K562 (cell line): ENCODE measurements around the gene ARMC12. TPM values are rescaled to one million over a fixed set of nuclear protein-coding genes. Genes with fewer than 3 reads are reported as not detected.

Experiments
- ATF4 ChIP-seq: fragments of 450-650 bp; formaldehyde crosslinking; IDR thresholded peaks from 2 replicates; pipeline ENCODE4 v1.4.0; 2022; ENCODE audit warnings: mild to moderate bottlenecking, moderate library complexity
- BCLAF1 ChIP-seq, 2 experiments: fragments of 450-650 bp in 1 of 2; IDR thresholded peaks; 2 replicates each; pipeline ENCODE4 v1.6.1; 2011 to 2017; ENCODE audit warnings: low read depth in 2 of 2, antibody characterized with exemption in 1 of 2, borderline replicate concordance in 1 of 2, low read length in 1 of 2, mild to moderate bottlenecking in 1 of 2, mixed read lengths in 1 of 2; ENCODE audit not compliant: control insufficient read depth in 1 of 2
- C11orf30 ChIP-seq: fragments of 450-650 bp; IDR thresholded peaks from 2 replicates; pipeline ENCODE4 v1.6.1; 2016; ENCODE audit warnings: low read depth, mild to moderate bottlenecking
- COPS2 ChIP-seq: fragments of 450-650 bp; conservative IDR thresholded peaks from 2 replicates; pipeline ENCODE4 v1.6.1; 2016; ENCODE audit warnings: mild to moderate bottlenecking, moderate library complexity
- E2F8 ChIP-seq: fragments of 450-650 bp; IDR thresholded peaks from 2 replicates; pipeline ENCODE4 v1.7.1; 2018; ENCODE audit warnings: mild to moderate bottlenecking, low read depth; ENCODE audit not compliant: partially characterized antibody
- MNT ChIP-seq, 2 experiments: fragments of 450-650 bp; conservative IDR thresholded peaks; 2 replicates each; pipeline ENCODE4 v1.6.1; 2017; ENCODE audit warnings: mild to moderate bottlenecking in 2 of 2, moderate library complexity in 2 of 2
- REST ChIP-seq, 2 experiments: fragments of 450-650 bp; formaldehyde crosslinking in 1 of 2; IDR thresholded peaks; 2 replicates each; pipeline versions ENCODE4 v1.4.0 to v1.6.1; 2014 to 2020; ENCODE audit warnings: mild to moderate bottlenecking in 2 of 2, borderline replicate concordance in 1 of 2, low read depth in 1 of 2
- polyA plus RNA-seq, 8 experiments: library from polyadenylated mRNA; depleted of rRNA in 4 of 8; stranded (reverse) in 5 of 8; unstranded in 3 of 8; fragments of >200 nt; fragmentation: Nextera tagmentation in 2 of 8; fragmentation: Illumina TruSeq in 1 of 8; extraction: Ambion mirVana in 2 of 8; extraction: Trizol in 1 of 8; gene quantifications; 2 replicates each; pipeline versions ENCODE4 v1.2.1 to v1.2.3, GENCODE V29; 2011 to 2014; ENCODE audit warnings: inconsistent platforms in 1 of 8, missing spikeins in 1 of 8
- total RNA-seq, 7 experiments: library from RNA; depleted of rRNA in 6 of 7; stranded (reverse); fragments of >200 nt in 6 of 7; fragmentation: Illumina TruSeq in 2 of 7; extraction: Trizol in 2 of 7; gene quantifications; 2 replicates each; pipeline versions ENCODE4 v1.2.1 to v1.2.3, GENCODE V29; 2011 to 2021; ENCODE audit warnings: low replicate concordance in 1 of 7

ARMC12 gene
- total and polyA plus RNA-seq, 9 of the 15 experiments (the other 6 are each of a cell fraction or from before 2014, with no cell fraction given) = 0.09 to 0.58 (median 0.31) TPM; not detected in 3

GRCh38 chr6:35737413-35738211, 780 bp downstream of the ARMC12 start (continued):
- TF ChIP-seq BCLAF1 (IDR thresholded peaks at IDR 0.05; ENCODE audit: borderline replicate concordance in 1 of 2, control insufficient read depth in 1 of 2, low read depth in 2 of 2, low read length in 1 of 2) (no peak), REST (IDR thresholded peaks at IDR 0.05; ENCODE audit: borderline replicate concordance) (peak; percentile 90), REST (CRISPR knock-in tag; IDR thresholded peaks at IDR 0.05; ENCODE audit: low read depth) (no peak), MNT (conservative IDR thresholded peaks at IDR 0.05) (no peak; a peak in 1 of 4 replicates), C11orf30 (0 out of 2 replicates have a peak, but pooled peaks have one; percentile 23), ATF4 (CRISPR knock-in tag) (0 out of 2 replicates have a peak, but pooled peaks have one; percentile 58), E2F8 (peak; percentile 38), COPS2 (no peak)
